Astrocyte of the cerebellum (primary cell): Measurements from ENCODE around the gene GOSR1.

Experiments used
- DNase-seq: peaks from one replicate; pipeline ENCODE4 v3.0.0-alpha.2; 2011; ENCODE audit warnings: low read depth
- H3K4me3 ChIP-seq: 2 replicates; pipeline ENCODE4 v1.5.1; 2011; ENCODE audit warnings: mild to moderate bottlenecking, low read depth, low read length, moderate library complexity
- CTCF ChIP-seq: IDR thresholded peaks from 2 replicates; pipeline ENCODE4 v1.5.1; 2012; ENCODE audit warnings: low read length, low read depth, moderate library complexity, mild to moderate bottlenecking; ENCODE audit errors: missing control alignments
- in situ Hi-C: cut with HindIII; loops from 2 replicates; pipeline ENCODE4 v1.10.0; 2017; ENCODE audit warnings: low sequenced_read_pairs

GOSR1 gene

GRCh38 chr17:30493780-30494179, 16.6 kb downstream of the GOSR1 start:
- no peak for DNase-seq
- no peak for TF ChIP-seq CTCF
- H3K4me3 ChIP-seq = no peak overlapping the region
- in situ Hi-C loops = no loop called here

- in situ Hi-C loops = no loop called here
- no peak overlapping the region for H3K4me3 ChIP-seq
- no peak for DNase-seq
- TF ChIP-seq CTCF = no peak
These were observed 18.4 kb downstream of the GOSR1 start for GRCh38 chr17:30495586-30495985.

GRCh38 chr17:30503558-30503957, 26.4 kb downstream of the GOSR1 start:
- TF ChIP-seq CTCF = no peak
- no peak overlapping the region for H3K4me3 ChIP-seq
- in situ Hi-C loops = no loop called here
- DNase-seq = no peak

GRCh38 chr17:30505868-30506417, 28.7 kb downstream of the GOSR1 start:
- no peak for DNase-seq
- no peak overlapping the region for H3K4me3 ChIP-seq
- no peak for TF ChIP-seq CTCF
- in situ Hi-C loops = no loop called here

GRCh38 chr17:30506481-30506880, 29.3 kb downstream of the GOSR1 start:
- DNase-seq = no peak
- in situ Hi-C loops = no loop called here
- no peak overlapping the region for H3K4me3 ChIP-seq
- no peak for TF ChIP-seq CTCF

GRCh38 chr17:30513346-30513745, 36.1 kb downstream of the GOSR1 start:
- no peak for TF ChIP-seq CTCF
- DNase-seq = no peak

More at GRCh38 chr17:30513346-30513745, 36.1 kb downstream of the GOSR1 start:
- in situ Hi-C loops = no loop called here
- no peak overlapping the region for H3K4me3 ChIP-seq
